KMS-11 (cell line): ENCODE data around the gene MRPL53.

Experiments
- H2AFZ ChIP-seq: fragments of 200-600 bp; sonication (generic); 2 replicates; pipeline ENCODE4 v1.6.1; 2016; ENCODE audit warnings: antibody characterized with exemption, mixed run types, low read depth
- H3K27ac ChIP-seq: fragments of 200-600 bp; sonication (generic); 2 replicates; pipeline ENCODE4 v1.6.1; 2016; ENCODE audit warnings: mild to moderate bottlenecking, mixed run types
- H3K27me3 ChIP-seq: fragments of 200-600 bp; sonication (generic); 2 replicates; pipeline ENCODE4 v1.6.1; 2017; ENCODE audit warnings: mild to moderate bottlenecking, low read depth, mixed run types, moderate library complexity; ENCODE audit not compliant: insufficient read depth
- H3K36me3 ChIP-seq: fragments of 200-600 bp; sonication (generic); 2 replicates; pipeline ENCODE4 v1.6.1; 2017; ENCODE audit warnings: mild to moderate bottlenecking, mixed run types; ENCODE audit not compliant: insufficient read depth
- H3K4me1 ChIP-seq: fragments of 200-600 bp; sonication (generic); 2 replicates; pipeline ENCODE4 v1.6.1; 2016; ENCODE audit warnings: mild to moderate bottlenecking, low read depth, mixed run types; ENCODE audit not compliant: poor library complexity, severe bottlenecking
- H3K4me2 ChIP-seq: fragments of 200-600 bp; sonication (generic); 2 replicates; pipeline ENCODE4 v1.7.0; 2016; ENCODE audit warnings: mild to moderate bottlenecking, mixed run types
- H3K4me3 ChIP-seq: fragments of 200-600 bp; sonication (generic); IDR thresholded peaks from 2 replicates; pipeline ENCODE4 v1.6.1; 2017; ENCODE audit warnings: low read depth, low read length, mixed read lengths; ENCODE audit not compliant: insufficient read depth
- H3K79me2 ChIP-seq: fragments of 200-600 bp; sonication (generic); 2 replicates; pipeline ENCODE4 v1.6.1; 2016; ENCODE audit warnings: low read depth, mixed run types; ENCODE audit not compliant: insufficient read depth
- H3K9ac ChIP-seq: fragments of 200-600 bp; sonication (generic); 2 replicates; pipeline ENCODE4 v1.6.1; 2016; ENCODE audit warnings: mild to moderate bottlenecking, mixed run types
- H4K20me1 ChIP-seq: fragments of 200-600 bp; sonication (generic); 2 replicates; pipeline ENCODE4 v1.6.1; 2016; ENCODE audit warnings: mild to moderate bottlenecking, mixed run types; ENCODE audit not compliant: insufficient read depth
- CTCF ChIP-seq: fragments of 200-600 bp; sonication (generic); conservative IDR thresholded peaks from 2 replicates; pipeline ENCODE4 v1.6.1; 2017; ENCODE audit warnings: low read depth, mild to moderate bottlenecking, antibody characterized with exemption, low read length, moderate library complexity, mixed read lengths

Gene MRPL53

GRCh38 chr2:74496997-74497776 is 24.7 kb upstream of the MRPL53 start:
- H3K4me1 ChIP-seq: peaks cover 5% of the 10 kb centered on the region
- H3K27me3 ChIP-seq: peaks cover 3% of the 10 kb centered on the region; the same call in 1 of the 2 replicates
- no peaks in the 10 kb centered on the region for H3K79me2 ChIP-seq
- H4K20me1 ChIP-seq: no peaks in the 10 kb centered on the region
- H3K36me3 ChIP-seq: no peaks in the 10 kb centered on the region
- H3K4me2 ChIP-seq: no peak overlapping the region
- no peak overlapping the region for H3K4me3 ChIP-seq
- no peak overlapping the region for H3K27ac ChIP-seq
- TF ChIP-seq CTCF: no peak
- H2AFZ ChIP-seq: no peak overlapping the region
- H3K9ac ChIP-seq: no peak overlapping the region

GRCh38 chr2:74495440-74495839 is 23.0 kb upstream of the MRPL53 start:
- Histone ChIP-seq H2AFZ (no peak overlapping the region), H3K79me2 (no peaks in the 10 kb centered on the region), H3K27ac (no peak overlapping the region), H3K4me3 (no peak overlapping the region), H4K20me1 (no peaks in the 10 kb centered on the region), H3K36me3 (no peaks in the 10 kb centered on the region), H3K9ac (no peak overlapping the region), H3K27me3 (no peaks in the 10 kb centered on the region), H3K4me2 (no peak overlapping the region), H3K4me1 (no peaks in the 10 kb centered on the region)
- no peak for TF ChIP-seq CTCF

GRCh38 chr2:74493546-74493945 is 21.1 kb upstream of the MRPL53 start:
- no peaks in the 10 kb centered on the region for H3K36me3 ChIP-seq
- no peak overlapping the region for H3K27ac ChIP-seq

GRCh38 chr2:74491648-74492544 is 19.4 kb upstream of the MRPL53 start:
- no peak overlapping the region for H3K9ac ChIP-seq
- H3K27ac ChIP-seq: no peak overlapping the region
- no peaks in the 10 kb centered on the region for H3K79me2 ChIP-seq
- H3K4me1 ChIP-seq: no peaks in the 10 kb centered on the region
- H3K27me3 ChIP-seq: no peaks in the 10 kb centered on the region
- H3K4me2 ChIP-seq: no peak overlapping the region
- no peak overlapping the region for H3K4me3 ChIP-seq
- TF ChIP-seq CTCF: no peak
- H2AFZ ChIP-seq: no peak overlapping the region
- no peaks in the 10 kb centered on the region for H3K36me3 ChIP-seq
- no peaks in the 10 kb centered on the region for H4K20me1 ChIP-seq

More at GRCh38 chr2:74493546-74493945, 21.1 kb upstream of the MRPL53 start:
- H3K79me2 ChIP-seq: no peaks in the 10 kb centered on the region
- no peak overlapping the region for H3K4me3 ChIP-seq
- H3K4me2 ChIP-seq: no peak overlapping the region
- no peak for TF ChIP-seq CTCF
- H3K4me1 ChIP-seq: no peaks in the 10 kb centered on the region
- no peak overlapping the region for H2AFZ ChIP-seq
- H3K9ac ChIP-seq: no peak overlapping the region
- no peaks in the 10 kb centered on the region for H3K27me3 ChIP-seq
- no peaks in the 10 kb centered on the region for H4K20me1 ChIP-seq
